Nephron progenitor cell (in vitro differentiated cells): ENCODE measurements around the gene HTRA3.

Experiments used
- DNase-seq: peaks from one replicate; pipeline ENCODE4 v3.0.0; 2021
- H3K27ac Mint-ChIP-seq: 2 replicates; pipeline ENCODE4 v1.8.0; 2021; ENCODE audit warnings: mild to moderate bottlenecking, moderate library complexity, mixed read lengths
- H3K27me3 Mint-ChIP-seq: 2 replicates; pipeline ENCODE4 v1.8.0; 2021; ENCODE audit warnings: mild to moderate bottlenecking, low read depth, mixed read lengths; ENCODE audit not compliant: poor library complexity
- H3K36me3 Mint-ChIP-seq: 2 replicates; pipeline ENCODE4 v1.8.0; 2021; ENCODE audit warnings: low read depth, mixed read lengths
- H3K4me1 Mint-ChIP-seq: 2 replicates; pipeline ENCODE4 v1.8.0; 2021; ENCODE audit warnings: mixed read lengths
- H3K4me3 Mint-ChIP-seq: 2 replicates; pipeline ENCODE4 v1.8.0; 2021; ENCODE audit warnings: mild to moderate bottlenecking, moderate library complexity, mixed read lengths
- H3K9me3 Mint-ChIP-seq: 2 replicates; pipeline ENCODE4 v1.8.0; 2021; ENCODE audit warnings: mild to moderate bottlenecking, moderate library complexity, mixed read lengths
- CTCF ChIP-seq: fragments of 200-600 bp; sonication (generic); IDR thresholded peaks from 2 replicates; pipeline ENCODE4 v1.5.0; 2021; ENCODE audit warnings: antibody characterized with exemption

The HTRA3 gene

GRCh38 chr4:8248091-8248490 is 21.5 kb upstream of the HTRA3 start:
- H3K27me3 Mint-ChIP-seq: peaks cover 18% of the 10 kb centered on the region
- DNase-seq: no peak
- H3K27ac Mint-ChIP-seq: no peak overlapping the region
- no peaks in the 10 kb centered on the region for H3K9me3 Mint-ChIP-seq
- H3K4me1 Mint-ChIP-seq: peaks cover 41% of the 10 kb centered on the region
- no peaks in the 10 kb centered on the region for H3K36me3 Mint-ChIP-seq
- TF ChIP-seq CTCF: no peak
- H3K4me3 Mint-ChIP-seq: no peak overlapping the region

DNA sequence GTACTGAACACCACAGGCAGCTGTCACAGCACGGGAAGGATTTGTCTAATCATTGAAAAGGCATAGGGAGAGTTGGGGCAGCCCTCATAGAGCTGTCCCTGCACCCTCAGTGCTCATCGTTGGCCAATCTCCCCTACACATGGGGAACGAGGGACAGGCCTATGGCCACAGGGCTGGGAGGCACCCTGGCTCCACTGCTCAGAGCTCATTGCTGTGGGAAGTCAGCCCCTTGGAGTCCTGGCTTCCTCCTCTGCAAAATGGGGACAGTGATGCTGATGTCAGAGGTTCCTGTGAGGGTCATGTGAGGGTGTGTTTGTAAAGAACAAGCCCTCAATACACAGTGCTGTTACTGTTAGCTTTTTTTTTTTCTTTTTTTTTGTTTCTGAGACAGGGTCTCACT is 19.3 kb upstream of the HTRA3 start:
- no peak overlapping the region for H3K4me3 Mint-ChIP-seq
- no peak overlapping the region for H3K27ac Mint-ChIP-seq
- H3K9me3 Mint-ChIP-seq: no peaks in the 10 kb centered on the region
- no peaks in the 10 kb centered on the region for H3K36me3 Mint-ChIP-seq
- H3K4me1 Mint-ChIP-seq: peaks cover 40% of the 10 kb centered on the region
- no peak for TF ChIP-seq CTCF
- DNase-seq: no peak
- H3K27me3 Mint-ChIP-seq: peaks cover 11% of the 10 kb centered on the region

GRCh38 chr4:8250637-8251036 is 18.9 kb upstream of the HTRA3 start:
- DNase-seq: no peak
- Mint-ChIP-seq H3K27ac (no peak overlapping the region), H3K36me3 (no peaks in the 10 kb centered on the region), H3K4me1 (peaks cover 40% of the 10 kb centered on the region), H3K27me3 (peaks cover 11% of the 10 kb centered on the region), H3K9me3 (no peaks in the 10 kb centered on the region), H3K4me3 (no peak overlapping the region)
- no peak for TF ChIP-seq CTCF

DNA sequence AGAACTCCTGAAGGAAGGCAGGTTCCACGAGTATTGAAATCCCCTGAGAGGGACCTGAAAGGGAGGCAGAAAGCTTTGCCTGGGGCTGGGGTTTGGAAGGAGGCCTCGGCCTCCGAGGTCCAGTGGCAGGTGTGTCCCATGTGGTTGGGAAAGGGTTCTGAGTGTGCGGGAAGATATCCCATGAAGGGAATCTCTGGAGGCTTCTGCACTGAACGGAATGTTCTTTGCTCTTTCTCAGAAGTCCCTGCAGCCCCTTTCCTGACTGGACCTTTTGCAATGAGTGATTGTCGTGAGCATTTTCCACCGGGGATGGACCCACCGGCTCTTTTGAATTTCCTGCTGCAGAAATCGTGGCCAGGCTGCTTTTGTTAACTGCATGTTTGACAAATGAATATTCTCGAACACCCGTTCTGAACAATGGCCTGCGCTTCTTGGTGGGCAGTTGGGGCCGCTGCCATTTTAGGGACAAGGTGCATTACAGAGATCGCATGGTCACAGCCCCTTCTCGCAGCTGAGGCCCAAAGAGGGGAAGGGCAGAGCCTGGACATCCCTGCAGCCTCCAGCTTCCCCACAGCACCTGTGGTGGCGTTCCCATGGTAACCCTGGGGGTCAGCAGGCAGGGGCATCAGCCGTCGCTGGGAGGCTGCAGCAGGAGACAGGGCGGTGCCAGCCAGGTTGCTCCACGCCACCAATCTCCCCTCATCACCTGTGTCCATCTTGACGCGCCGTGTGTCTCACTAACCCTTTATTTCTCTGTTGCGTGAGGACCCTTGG is 18.3 kb upstream of the HTRA3 start:
- H3K9me3 Mint-ChIP-seq: no peaks in the 10 kb centered on the region
- peaks cover 11% of the 10 kb centered on the region for H3K27me3 Mint-ChIP-seq
- H3K4me1 Mint-ChIP-seq: peaks cover 40% of the 10 kb centered on the region
- no peak overlapping the region for H3K4me3 Mint-ChIP-seq
- no peak overlapping the region for H3K27ac Mint-ChIP-seq
- H3K36me3 Mint-ChIP-seq: no peaks in the 10 kb centered on the region
- DNase-seq: no peak
- TF ChIP-seq CTCF: no peak

DNA sequence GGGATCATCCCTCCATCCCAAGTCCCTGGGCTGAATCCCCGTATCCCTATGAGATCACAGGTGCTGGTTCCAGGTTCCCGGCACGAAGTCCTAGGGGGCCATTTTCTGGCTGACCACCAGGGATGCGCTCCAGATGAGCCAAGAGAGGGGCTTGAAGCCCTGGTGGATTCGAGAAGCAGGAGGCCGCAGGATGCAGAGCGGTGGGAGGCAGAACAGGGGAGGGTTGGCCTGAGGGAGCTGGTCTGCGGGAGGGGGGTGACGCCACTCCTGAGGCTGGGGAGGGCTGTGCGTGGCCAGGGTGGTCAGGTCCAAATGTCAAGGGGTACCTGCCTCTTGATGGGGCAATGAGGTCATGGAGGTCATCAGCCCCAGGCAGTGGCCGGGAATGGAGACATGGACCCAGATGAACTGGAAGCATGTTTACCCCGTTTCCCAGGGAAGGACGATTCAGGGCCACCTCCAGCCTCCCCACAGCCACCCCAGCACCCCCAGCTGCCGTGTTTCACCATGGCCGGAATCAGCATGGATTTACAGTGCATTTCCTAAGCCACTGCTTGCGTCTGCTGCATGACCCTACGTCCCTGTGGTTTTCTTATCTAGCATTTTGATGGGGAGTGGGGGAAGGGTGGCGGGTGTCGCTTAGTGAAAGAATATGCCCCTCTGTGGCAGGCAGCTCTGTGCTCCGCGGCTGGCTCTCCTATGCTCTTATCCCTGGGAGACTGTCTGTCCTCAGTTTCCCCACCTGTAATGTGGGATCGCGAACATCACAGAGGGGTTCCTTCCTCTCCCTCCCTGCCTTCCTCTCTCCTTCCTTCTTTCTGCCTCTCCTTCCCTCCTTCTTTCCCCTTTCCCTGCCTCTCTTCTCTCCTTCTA is 17.0 kb upstream of the HTRA3 start:
- peaks cover 11% of the 10 kb centered on the region for H3K27me3 Mint-ChIP-seq
- no peak for DNase-seq
- H3K36me3 Mint-ChIP-seq: no peaks in the 10 kb centered on the region
- H3K9me3 Mint-ChIP-seq: no peaks in the 10 kb centered on the region
- no peak overlapping the region for H3K4me3 Mint-ChIP-seq
- no peak overlapping the region for H3K27ac Mint-ChIP-seq
- TF ChIP-seq CTCF: no peak
- H3K4me1 Mint-ChIP-seq: peaks cover 32% of the 10 kb centered on the region
